IMR-90 (cell line): ENCODE data around the gene BRCA1. TPM values are rescaled to one million over a fixed set of nuclear protein-coding genes. Genes with fewer than 3 reads are reported as not detected.

Source experiments
- ATAC-seq: fragments of 200-7000 bp; cut with Tn5 transposase; 2 replicates; pipeline ENCODE4 v1.9.1; 2020; ENCODE audit warnings: low read depth, mild to moderate bottlenecking, moderate library complexity
- BruUV-seq: library from RNA; stranded (reverse); fragments of 400-500 nt; replicated peaks from 2 replicates; lab custom pipeline; 2021; lab: Mats Ljungman, UMichigan
- CTCF ChIA-PET: fragments of 300-600 bp; formaldehyde crosslinking; extraction: SDS; loops from one replicate; lab custom pipeline; 2021; ENCODE audit warnings: antibody characterized with exemption; lab: Yijun Ruan, JAX
- POLR2A ChIA-PET: fragments of 300-600 bp; sonication (Branson Sonifier 250); formaldehyde crosslinking; loops from one replicate; lab custom pipeline; 2022; ENCODE audit warnings: antibody characterized with exemption; ENCODE audit not compliant: unreplicated experiment; lab: Charles Lee
- DNase-seq: peaks from one replicate; pipeline ENCODE4 v3.0.0; 2013
- H2AFZ ChIP-seq: replicated peaks from 2 replicates; pipeline ENCODE3; 2013; ENCODE audit warnings: low read length, mild to moderate bottlenecking; ENCODE audit not compliant: poor library complexity
- H2AK5ac ChIP-seq: 2 replicates; pipeline ENCODE4 v1.6.1; 2013; ENCODE audit warnings: low read depth, low read length, inconsistent platforms
- H2AK9ac ChIP-seq: replicated peaks from 2 replicates; pipeline ENCODE3; 2013; ENCODE audit warnings: mild to moderate bottlenecking, low read depth, low read length, moderate library complexity; ENCODE audit not compliant: poor library complexity
- H2BK120ac ChIP-seq: 2 replicates; pipeline ENCODE4 v1.6.1; 2013; ENCODE audit warnings: low read depth, low read length, inconsistent platforms
- H2BK15ac ChIP-seq: 3 replicates; pipeline ENCODE4 v1.6.1; 2013; ENCODE audit warnings: low read depth, low read length, inconsistent platforms
- H2BK20ac ChIP-seq: 2 replicates; pipeline ENCODE4 v1.6.1; 2013; ENCODE audit warnings: low read depth, mild to moderate bottlenecking, inconsistent platforms, low read length, moderate library complexity
- H2BK5ac ChIP-seq: 2 replicates; pipeline ENCODE4 v1.6.1; 2013; ENCODE audit warnings: mild to moderate bottlenecking, low read depth, low read length, inconsistent platforms; ENCODE audit not compliant: poor library complexity, severe bottlenecking
- H3K14ac ChIP-seq: replicated peaks from 2 replicates; pipeline ENCODE4 v1.6.1; 2013; ENCODE audit warnings: low read depth, low read length, inconsistent platforms
- H3K18ac ChIP-seq: 2 replicates; pipeline ENCODE4 v1.6.1; 2013; ENCODE audit warnings: low read depth, low read length, control low read depth
- H3K23ac ChIP-seq: 2 replicates; pipeline ENCODE4 v1.6.1; 2013; ENCODE audit warnings: low read depth, low read length, inconsistent platforms
- H3K27ac ChIP-seq: 2 replicates; pipeline ENCODE4 v1.5.1; 2013; ENCODE audit warnings: mild to moderate bottlenecking, control low read depth, low read length; ENCODE audit not compliant: insufficient read depth
- H3K27me3 ChIP-seq: 2 replicates; pipeline ENCODE4 v1.6.1; 2013; ENCODE audit warnings: low read length; ENCODE audit not compliant: control insufficient read depth, insufficient read depth
- H3K36me3 ChIP-seq: 2 replicates; pipeline ENCODE4 v1.6.1; 2013; ENCODE audit warnings: low read length, mixed read lengths; ENCODE audit not compliant: control insufficient read depth, insufficient read depth
- H3K4ac ChIP-seq: 2 replicates; pipeline ENCODE4 v1.6.1; 2013; ENCODE audit warnings: low read depth, low read length, inconsistent platforms
- H3K4me1 ChIP-seq: 2 replicates; pipeline ENCODE4 v1.6.1; 2013; ENCODE audit warnings: low read length, mixed read lengths; ENCODE audit not compliant: control insufficient read depth, insufficient read depth
- H3K4me2 ChIP-seq: 2 replicates; pipeline ENCODE4 v1.6.1; 2013; ENCODE audit warnings: low read depth, mild to moderate bottlenecking, control low read depth, low read length, moderate library complexity
- H3K4me3 ChIP-seq: 2 replicates; pipeline ENCODE4 v1.5.1; 2013; ENCODE audit warnings: low read depth, mild to moderate bottlenecking, control low read depth, low read length, moderate library complexity; ENCODE audit not compliant: insufficient read depth
- H3K56ac ChIP-seq: 2 replicates; pipeline ENCODE4 v1.6.1; 2013; ENCODE audit warnings: low read length, inconsistent platforms; ENCODE audit not compliant: insufficient read depth; ENCODE audit errors: extremely low read depth
- H3K79me1 ChIP-seq, 2 experiments: 2 replicates each; pipeline ENCODE4 v1.6.1; 2013; ENCODE audit warnings: low read length in 2 of 2, inconsistent platforms in 1 of 2, low read depth in 1 of 2
- H3K9ac ChIP-seq: 2 replicates; pipeline ENCODE4 v1.6.1; 2013; ENCODE audit warnings: low read depth, low read length, control low read depth
- H3K9me1 ChIP-seq: 2 replicates; pipeline ENCODE4 v1.6.1; 2013; ENCODE audit warnings: low read length, inconsistent platforms; ENCODE audit not compliant: insufficient read depth
- H3K9me3 ChIP-seq: 2 replicates; pipeline ENCODE4 v1.6.1; 2013; ENCODE audit warnings: low read length; ENCODE audit not compliant: control insufficient read depth, insufficient read depth
- H4K20me1 ChIP-seq: 2 replicates; pipeline ENCODE4 v1.6.1; 2013; ENCODE audit warnings: low read length, inconsistent platforms; ENCODE audit not compliant: insufficient read depth
- H4K5ac ChIP-seq: 2 replicates; pipeline ENCODE4 v1.6.1; 2013; ENCODE audit warnings: mild to moderate bottlenecking, low read depth, low read length, control low read depth
- H4K8ac ChIP-seq, 2 experiments: 2 replicates each; pipeline ENCODE4 v1.6.1; 2013; ENCODE audit warnings: low read depth in 2 of 2, low read length in 2 of 2, control low read depth in 1 of 2, inconsistent platforms in 1 of 2
- H4K91ac ChIP-seq: 2 replicates; pipeline ENCODE4 v1.6.1; 2013; ENCODE audit warnings: low read depth, low read length, inconsistent platforms; ENCODE audit not compliant: insufficient read depth
- CEBPB ChIP-seq: IDR thresholded peaks from 2 replicates; pipeline ENCODE4 v1.6.1; 2012; ENCODE audit warnings: low read depth, low read length, improper control_type of control experiment
- MAFK ChIP-seq: IDR thresholded peaks from 2 replicates; pipeline ENCODE4 v1.6.1; 2012; ENCODE audit warnings: low read depth, low read length, improper control_type of control experiment
- MAZ ChIP-seq: IDR thresholded peaks from 2 replicates; pipeline ENCODE4 v1.6.1; 2012; ENCODE audit warnings: low read depth, mild to moderate bottlenecking, low read length, improper control_type of control experiment, moderate library complexity, borderline replicate concordance
- MXI1 ChIP-seq: IDR thresholded peaks from 2 replicates; pipeline ENCODE4 v1.6.1; 2012; ENCODE audit warnings: low read depth, mild to moderate bottlenecking, low read length, moderate library complexity, borderline replicate concordance
- POLR2A ChIP-seq: IDR thresholded peaks from 2 replicates; pipeline ENCODE4 v1.6.1; 2012; ENCODE audit warnings: mild to moderate bottlenecking, low read depth, low read length
- SMC3 ChIP-seq: fragments of 150-350 bp; IDR thresholded peaks from 2 replicates; pipeline ENCODE4 v1.6.1; 2016; ENCODE audit warnings: low read depth, mild to moderate bottlenecking, antibody characterized with exemption, low read length, moderate library complexity
- WGBS, 2 experiments: methylation state at CpG; one replicate each; pipeline versions ENCODE4 v1.1.5 to v1.1.7; 2013; ENCODE audit warnings: missing lambda C conversion rate in 2 of 2; ENCODE audit not compliant: insufficient read length in 1 of 2; ENCODE audit errors: extremely low coverage in 2 of 2; 5-methylcytosine and 5-hydroxymethylcytosine counted together
- dilution Hi-C: fragments of 300-500 bp; cut with HindIII; formaldehyde crosslinking; loops from one replicate; pipeline ENCODE4 v1.14.3; 2018; ENCODE audit warnings: low sequenced_read_pairs; ENCODE audit not compliant: unreplicated experiment
- in situ Hi-C: fragments of 300-500 bp; cut with MboI; formaldehyde crosslinking; loops from 3 replicates; pipeline ENCODE4 v1.14.3; 2019; ENCODE audit warnings: low sequenced_read_pairs, inconsistent platforms, mixed read lengths
- intact Hi-C: fragments of 100-400 bp; cut with micrococcal nuclease; formaldehyde crosslinking; loops from 2 replicates; pipeline ENCODE4 v1.10.0; 2022
- polyA plus RNA-seq, 3 experiments: library from polyadenylated mRNA; depleted of rRNA; stranded (reverse); fragments of >200 nt; gene quantifications; 2 replicates each; pipeline ENCODE4 v1.2.3, GENCODE V29; 2012; ENCODE audit warnings: low replicate concordance in 1 of 3
- total RNA-seq: library from RNA; depleted of rRNA; stranded (reverse); fragments of >200 nt; gene quantifications from 2 replicates; pipeline ENCODE4 v1.2.3, GENCODE V29; 2012
- TF ChIP-seq, protein P1 (sequence below): conservative IDR thresholded peaks from 2 replicates; pipeline ENCODE4 v1.5.1; 2012; ENCODE audit warnings: mild to moderate bottlenecking, low read depth, low read length, improper control_type of control experiment
- TF ChIP-seq, protein P2 (sequence below): fragments of 150-350 bp; IDR thresholded peaks from 2 replicates; pipeline ENCODE4 v1.6.1; 2017; ENCODE audit warnings: mild to moderate bottlenecking, antibody characterized with exemption, low read length, low read depth

BRCA1 gene
- total and polyA plus RNA-seq, 2 of the 4 experiments (the other 2 are of a cell fraction) = 8.3 to 17.7 TPM

DNA sequence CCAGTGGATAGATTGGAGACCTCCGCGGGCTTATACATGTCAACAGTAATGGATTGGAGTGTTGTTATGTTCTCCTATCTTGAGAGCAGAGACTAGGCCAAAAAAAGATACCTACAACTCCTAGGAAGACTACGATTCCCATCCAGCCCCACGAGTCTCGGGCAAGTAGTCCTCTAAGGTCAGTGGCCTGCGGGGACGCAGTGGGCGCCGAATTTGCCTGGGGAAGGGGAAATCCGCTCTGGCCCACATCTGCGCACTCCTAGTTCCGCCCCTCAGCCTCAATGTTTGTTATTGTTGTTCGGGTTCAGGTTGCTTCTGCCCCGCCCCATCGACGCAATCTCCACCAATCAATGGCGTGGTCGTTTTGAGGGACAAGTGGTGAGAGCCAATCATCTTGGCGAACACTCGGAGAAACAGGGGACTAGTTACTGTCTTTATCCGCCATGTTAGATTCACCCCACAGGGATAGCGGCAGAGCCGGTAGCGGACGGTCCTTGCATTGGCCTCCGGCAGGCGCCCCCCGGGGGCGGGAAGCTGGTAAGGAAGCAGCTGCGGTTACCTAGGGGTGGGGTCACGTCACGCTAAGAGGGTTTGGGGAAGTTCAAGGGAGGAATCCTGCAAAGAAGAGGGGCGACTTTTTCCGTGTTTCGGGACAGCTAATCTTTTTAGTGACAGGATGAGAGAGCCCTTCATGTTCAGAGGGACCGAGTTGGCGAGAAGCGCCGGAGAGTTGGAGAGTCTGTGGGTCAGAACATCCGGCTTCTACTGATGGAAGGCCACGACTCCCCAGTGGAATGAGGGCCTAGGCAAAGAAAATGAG lies 45.8 kb upstream of the BRCA1 start, which contains the start of gene NBR1:
NBR1 (plus strand) TSS at position 449 of the 820 bp plus-strand sequence. CDS start 4,586 bp downstream, outside the sequence.
- peak within 1 kb of the TSS; percentile 76 for H3K18ac ChIP-seq
- H4K20me1 ChIP-seq = peaks cover 9% of the 10 kb centered on the region; the same call in 1 of the 2 replicates
- peaks cover under 1 to 52% of the 10 kb centered on the region in 2 experiments; a peak in 3 of 4 replicates for H3K79me1 ChIP-seq
- peak within 1 kb of the TSS; percentile 95 for H3K56ac ChIP-seq
- peak within 1 kb of the TSS; percentile 92 for H2AFZ ChIP-seq
- no peaks in the 10 kb centered on the region for H3K9me1 ChIP-seq
- BruUV-seq = no TSS peak
- peak within 1 kb of the TSS; percentile 64 for H2BK15ac ChIP-seq
- in situ Hi-C loops (loop anchor here (5.0 kb wide), 1 partner anchor 144 kb away; the partner anchor contains the start of gene RND2), intact Hi-C loops (loop anchor here (1.0 to 5.0 kb wide), 2 partner anchors 44 to 147 kb away; partner anchors contain the start of gene BRCA1), dilution Hi-C loops (no loop called here)
- H4K5ac ChIP-seq = peak within 1 kb of the TSS; percentile 87
- H2BK120ac ChIP-seq = peak within 1 kb of the TSS; percentile 86
- H3K14ac ChIP-seq = peak within 1 kb of the TSS; percentile 91
- peak within 1 kb of the TSS; percentile 93 for H3K4ac ChIP-seq
- H4K91ac ChIP-seq = peak within 1 kb of the TSS; percentile 94
- peak within 1 kb of the TSS; percentile 75 for H3K4me3 ChIP-seq
- peak within 1 kb of the TSS; percentile 98 for H3K27ac ChIP-seq
- H4K8ac ChIP-seq = peak within 1 kb of the TSS; percentile 75 to 90
- peak within 1 kb of the TSS; percentile 95 for H2AK9ac ChIP-seq
- DNase-seq (peak; percentile 98), ATAC-seq (peak; percentile 83)
- H3K9ac ChIP-seq = peak within 1 kb of the TSS; percentile 94
- H2AK5ac ChIP-seq = peak within 1 kb of the TSS; percentile 89
- peak within 1 kb of the TSS; percentile 68 for H2BK20ac ChIP-seq
- peaks cover 2% of the 10 kb centered on the region for H3K36me3 ChIP-seq
- ChIA-PET POLR2A (interaction anchor here (0.5 to 2.0 kb wide), 5 partner anchors 103 to 197 kb away, joined by 3 to 12 read pairs (median 4); no protein-coding TSS in a partner anchor), CTCF (interaction anchor here (2.3 kb wide), 1 partner anchor 147 kb away, joined by 15 read pairs; no protein-coding TSS in a partner anchor)
- 0% methylated on average over 9 of the region's 41 CpGs; no CpG with 5 or more reads in 1 of the 2 experiments for WGBS, 2 experiments
- H2BK5ac ChIP-seq = peak within 1 kb of the TSS; percentile 97
- TF ChIP-seq, protein P1, sequence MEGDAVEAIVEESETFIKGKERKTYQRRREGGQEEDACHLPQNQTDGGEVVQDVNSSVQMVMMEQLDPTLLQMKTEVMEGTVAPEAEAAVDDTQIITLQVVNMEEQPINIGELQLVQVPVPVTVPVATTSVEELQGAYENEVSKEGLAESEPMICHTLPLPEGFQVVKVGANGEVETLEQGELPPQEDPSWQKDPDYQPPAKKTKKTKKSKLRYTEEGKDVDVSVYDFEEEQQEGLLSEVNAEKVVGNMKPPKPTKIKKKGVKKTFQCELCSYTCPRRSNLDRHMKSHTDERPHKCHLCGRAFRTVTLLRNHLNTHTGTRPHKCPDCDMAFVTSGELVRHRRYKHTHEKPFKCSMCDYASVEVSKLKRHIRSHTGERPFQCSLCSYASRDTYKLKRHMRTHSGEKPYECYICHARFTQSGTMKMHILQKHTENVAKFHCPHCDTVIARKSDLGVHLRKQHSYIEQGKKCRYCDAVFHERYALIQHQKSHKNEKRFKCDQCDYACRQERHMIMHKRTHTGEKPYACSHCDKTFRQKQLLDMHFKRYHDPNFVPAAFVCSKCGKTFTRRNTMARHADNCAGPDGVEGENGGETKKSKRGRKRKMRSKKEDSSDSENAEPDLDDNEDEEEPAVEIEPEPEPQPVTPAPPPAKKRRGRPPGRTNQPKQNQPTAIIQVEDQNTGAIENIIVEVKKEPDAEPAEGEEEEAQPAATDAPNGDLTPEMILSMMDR = 0 out of 2 replicates have a peak, but pooled peaks have one; percentile 24
- TF ChIP-seq, protein P2, sequence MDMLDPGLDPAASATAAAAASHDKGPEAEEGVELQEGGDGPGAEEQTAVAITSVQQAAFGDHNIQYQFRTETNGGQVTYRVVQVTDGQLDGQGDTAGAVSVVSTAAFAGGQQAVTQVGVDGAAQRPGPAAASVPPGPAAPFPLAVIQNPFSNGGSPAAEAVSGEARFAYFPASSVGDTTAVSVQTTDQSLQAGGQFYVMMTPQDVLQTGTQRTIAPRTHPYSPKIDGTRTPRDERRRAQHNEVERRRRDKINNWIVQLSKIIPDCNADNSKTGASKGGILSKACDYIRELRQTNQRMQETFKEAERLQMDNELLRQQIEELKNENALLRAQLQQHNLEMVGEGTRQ = no peak
- peak; percentile 91 for TF ChIP-seq POLR2A
- TF ChIP-seq MAFK = no peak
- TF ChIP-seq CEBPB = peak; percentile 13; the same call in 1 of the 2 replicates
- 0 out of 2 replicates have a peak, but pooled peaks have one; percentile 36 for TF ChIP-seq MXI1
- TF ChIP-seq MAZ = peak; percentile 45; the same call in 1 of the 2 replicates
- no peak for TF ChIP-seq SMC3
- H3K4me2 ChIP-seq = peak within 1 kb of the TSS; percentile 93
- H3K9me3 ChIP-seq = no peaks in the 10 kb centered on the region
- peak within 1 kb of the TSS; percentile 99 for H3K23ac ChIP-seq
- peaks cover 2% of the 10 kb centered on the region; the same call in 1 of the 2 replicates for H3K4me1 ChIP-seq
- H3K27me3 ChIP-seq = no peaks in the 10 kb centered on the region
